ENCODE measurements around the gene HMGCL. TPM values are rescaled to one million over a fixed set of nuclear protein-coding genes. Genes with fewer than 3 reads are reported as not detected.
"Not testable (repeated sequence)": the region's sequence is repeated elsewhere in the genome, so short reads cannot be mapped to it uniquely, and the experiment has no call there.

HMGCL gene
- total RNA-seq, 2 experiments from 2014 or later: 23.4 to 24.1 TPM

GRCh38 chr1:23793018-23793781 is 32.0 kb downstream of the HMGCL start:
- POLR2A ChIA-PET: interaction anchor here (1.0 kb wide), 1 partner anchor 15 kb away, joined by 3 read pairs; the partner anchor contains the start of gene PITHD1

DNA sequence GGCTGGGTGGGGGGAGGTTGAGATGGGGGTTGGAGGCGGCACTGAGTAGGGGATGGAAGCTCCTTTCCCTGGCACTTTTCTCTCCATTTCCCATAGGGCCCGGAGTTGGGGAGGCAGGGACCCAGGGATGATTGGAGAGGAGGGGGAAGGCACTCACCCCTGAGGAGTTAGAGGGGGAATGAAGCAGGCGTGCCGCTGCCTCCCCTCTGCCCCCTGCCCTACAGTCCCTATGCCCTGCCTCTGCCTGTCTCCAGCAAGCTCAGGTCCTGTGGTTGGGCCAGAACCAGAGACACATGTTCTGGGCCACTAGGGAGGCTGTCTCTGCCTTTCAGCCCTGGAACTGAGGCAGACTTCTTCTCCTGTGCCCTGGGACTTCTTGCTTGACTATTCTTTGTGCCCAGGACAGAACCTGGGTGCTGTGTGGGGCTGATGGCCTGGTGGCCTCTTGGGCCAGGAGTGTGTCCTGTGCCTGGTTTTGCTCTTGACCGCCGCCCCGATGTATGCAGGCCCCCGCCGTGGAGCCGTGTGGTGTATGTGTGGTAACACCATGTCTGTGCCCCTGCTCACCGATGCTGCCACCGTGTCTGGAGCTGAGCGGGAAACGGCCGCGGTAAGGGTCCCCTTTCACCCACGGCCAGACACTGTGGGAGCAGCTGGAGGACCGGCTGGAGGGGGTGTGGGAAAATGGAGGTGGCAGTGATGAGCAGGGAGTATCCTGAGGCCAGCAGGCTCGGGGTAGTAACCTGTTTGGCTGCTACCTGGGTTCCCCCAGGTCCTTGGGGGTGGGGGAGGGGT is 32.9 kb downstream of the HMGCL start:
- ChIA-PET CTCF (interaction anchor here (0.8 to 2.1 kb wide), 4 partner anchors 8 to 16 kb away, joined by 3 to 9 read pairs (median 4); partner anchors contain the start of gene GALE), POLR2A (interaction anchor here (0.6 to 1.9 kb wide), 6 partner anchors 7 to 171 kb away, joined by 3 to 6 read pairs (median 4); partner anchors contain the start of gene PITHD1)

More at GRCh38 chr1:23793018-23793781, 32.0 kb downstream of the HMGCL start:
- CTCF ChIA-PET: interaction anchor here (0.8 to 1.7 kb wide), 3 partner anchors 14 to 111 kb away, joined by 3 to 5 read pairs (median 4); no protein-coding TSS in a partner anchor

GRCh38 chr1:23791516-23792047 is 33.6 kb downstream of the HMGCL start:
- CTCF ChIA-PET: interaction anchor here (0.6 to 2.1 kb wide), 5 partner anchors 9 to 47 kb away, joined by 3 to 9 read pairs (median 4); partner anchors contain the start of gene GALE
- POLR2A ChIA-PET: interaction anchor here (0.6 to 1.9 kb wide), 6 partner anchors 8 to 171 kb away, joined by 3 to 6 read pairs (median 4); partner anchors contain the start of gene PITHD1

DNA sequence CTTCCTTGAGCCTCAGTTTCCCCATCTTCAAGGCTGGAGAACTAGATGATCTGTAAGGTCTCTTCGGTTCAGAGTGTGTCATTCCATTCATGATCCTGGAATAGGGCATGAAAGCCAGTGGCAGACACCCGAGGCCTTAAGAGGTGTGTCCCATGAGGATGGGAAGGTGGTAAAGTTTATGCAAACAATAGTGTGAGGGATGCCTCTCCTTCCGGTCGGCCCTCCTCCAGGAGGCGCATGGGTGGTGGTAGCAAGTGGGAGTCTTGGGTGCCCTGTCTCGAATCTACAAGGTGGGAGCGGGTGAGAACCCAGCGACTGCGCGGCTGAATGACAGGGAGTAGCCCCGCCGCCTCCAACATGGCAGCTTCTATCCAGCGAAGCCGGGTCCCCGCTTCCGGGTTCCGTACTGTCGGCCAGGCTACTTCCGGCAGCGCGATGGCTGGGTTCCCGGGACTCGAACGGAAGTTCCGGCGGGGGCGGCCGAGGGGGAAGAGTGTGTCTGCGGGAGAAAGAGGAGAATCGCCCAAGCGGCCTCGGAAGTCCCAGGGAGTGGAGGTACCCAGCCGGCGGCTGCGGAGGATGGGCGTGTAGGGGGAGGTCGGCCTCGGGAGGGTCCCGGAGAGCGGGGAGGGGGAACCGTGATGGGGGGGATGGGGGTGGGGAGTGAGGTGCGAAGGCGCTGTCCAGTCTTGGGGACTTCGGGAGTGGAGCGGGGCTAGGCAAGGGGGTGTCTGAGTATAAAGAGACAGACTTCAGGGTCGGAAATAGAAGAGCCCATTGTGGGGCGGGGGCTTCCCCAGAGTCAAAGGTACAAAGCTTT is 34.3 kb downstream of the HMGCL start, which contains the start of gene LYPLA2:
LYPLA2 (plus strand) TSS at position 450 of the 820 bp plus-strand sequence. CDS start 1,538 bp downstream, outside the sequence.
- POLR2A ChIA-PET: interaction anchor here (0.6 to 1.9 kb wide), 4 partner anchors 9 to 13 kb away, joined by 3 to 5 read pairs (median 4); partner anchors contain the start of gene PITHD1
- CTCF ChIA-PET: interaction anchor here (0.6 to 2.1 kb wide), 5 partner anchors 10 to 46 kb away, joined by 3 to 9 read pairs (median 4); partner anchors contain the start of gene GALE

GRCh38 chr1:23788695-23789094 is 36.5 kb downstream of the HMGCL start:
- CTCF ChIA-PET: interaction anchor here (1.4 kb wide), 1 partner anchor 66 kb away, joined by 3 read pairs; no protein-coding TSS in a partner anchor
- POLR2A ChIA-PET: no interaction called here

GRCh38 chr1:23787701-23788100 is 37.5 kb downstream of the HMGCL start:
- ChIA-PET POLR2A (interaction anchor here (0.6 kb wide), 1 partner anchor 25 kb away, joined by 7 read pairs; no protein-coding TSS in a partner anchor), CTCF (interaction anchor here (1.1 kb wide), 1 partner anchor 11 kb away, joined by 3 read pairs; no protein-coding TSS in a partner anchor)

- POLR2A ChIA-PET: no interaction called here
These were observed 40.4 kb downstream of the HMGCL start for GRCh38 chr1:23784846-23785245.

DNA sequence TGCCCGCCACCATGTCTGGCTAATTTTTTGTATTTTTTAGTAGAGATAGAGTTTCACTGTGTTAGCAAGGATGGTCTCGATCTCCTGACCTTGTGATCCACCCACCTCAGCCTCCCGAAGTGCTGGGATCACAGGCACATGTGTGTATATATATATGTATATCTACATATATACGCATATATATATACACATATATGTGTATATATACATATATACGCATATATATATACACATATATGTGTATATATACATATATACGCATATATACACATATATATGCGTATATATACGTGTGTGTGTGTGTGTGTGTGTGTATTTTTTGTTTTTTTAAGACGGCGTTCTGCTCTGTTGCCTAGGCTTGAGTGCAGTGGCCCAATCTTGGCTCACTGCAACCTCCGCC is 42.1 kb downstream of the HMGCL start:
- CTCF ChIA-PET: interaction anchor here (0.6 kb wide), 1 partner anchor 208 kb away, joined by 3 read pairs; no protein-coding TSS in a partner anchor
- POLR2A ChIA-PET: not testable (repeated sequence)

More at GRCh38 chr1:23784846-23785245, 40.4 kb downstream of the HMGCL start:
- CTCF ChIA-PET: interaction anchor here (0.7 to 1.6 kb wide), 2 partner anchors 14 to 26 kb away, joined by 4 read pairs; no protein-coding TSS in a partner anchor

DNA sequence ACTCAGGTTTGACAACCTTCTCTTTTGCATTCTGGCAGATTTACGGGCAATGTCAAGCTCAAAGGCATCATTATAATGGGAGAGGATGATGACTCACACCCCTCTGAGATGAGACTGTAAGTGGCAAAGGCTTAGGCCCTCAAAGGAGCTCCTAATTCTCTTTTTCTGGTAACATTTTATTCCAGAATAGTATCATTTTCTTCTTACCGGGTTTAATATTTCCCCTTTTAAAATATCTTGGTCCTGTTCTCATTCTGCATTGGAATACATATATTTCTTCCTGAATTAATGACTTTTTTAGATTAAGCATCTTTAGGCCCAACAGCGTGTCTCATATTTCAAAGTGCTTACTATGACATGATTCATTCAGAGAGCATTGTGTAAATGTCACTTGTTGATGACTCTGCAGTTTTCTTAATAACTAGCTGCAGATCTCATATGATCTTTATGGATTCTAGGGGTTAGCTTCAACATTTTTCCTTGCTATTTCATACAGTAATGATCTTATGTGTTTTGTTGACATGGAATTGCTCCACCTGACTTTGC is 45.3 kb downstream of the HMGCL start:
- CTCF ChIA-PET: interaction anchor here (0.6 to 1.8 kb wide), 4 partner anchors 12 to 103 kb away, joined by 4 to 5 read pairs (median 4); no protein-coding TSS in a partner anchor
- POLR2A ChIA-PET: interaction anchor here (0.6 to 3.3 kb wide), 5 partner anchors 12 to 248 kb away, joined by 3 to 17 read pairs (median 5); partner anchors contain the start of genes GALE, HMGCL and LYPLA2

DNA sequence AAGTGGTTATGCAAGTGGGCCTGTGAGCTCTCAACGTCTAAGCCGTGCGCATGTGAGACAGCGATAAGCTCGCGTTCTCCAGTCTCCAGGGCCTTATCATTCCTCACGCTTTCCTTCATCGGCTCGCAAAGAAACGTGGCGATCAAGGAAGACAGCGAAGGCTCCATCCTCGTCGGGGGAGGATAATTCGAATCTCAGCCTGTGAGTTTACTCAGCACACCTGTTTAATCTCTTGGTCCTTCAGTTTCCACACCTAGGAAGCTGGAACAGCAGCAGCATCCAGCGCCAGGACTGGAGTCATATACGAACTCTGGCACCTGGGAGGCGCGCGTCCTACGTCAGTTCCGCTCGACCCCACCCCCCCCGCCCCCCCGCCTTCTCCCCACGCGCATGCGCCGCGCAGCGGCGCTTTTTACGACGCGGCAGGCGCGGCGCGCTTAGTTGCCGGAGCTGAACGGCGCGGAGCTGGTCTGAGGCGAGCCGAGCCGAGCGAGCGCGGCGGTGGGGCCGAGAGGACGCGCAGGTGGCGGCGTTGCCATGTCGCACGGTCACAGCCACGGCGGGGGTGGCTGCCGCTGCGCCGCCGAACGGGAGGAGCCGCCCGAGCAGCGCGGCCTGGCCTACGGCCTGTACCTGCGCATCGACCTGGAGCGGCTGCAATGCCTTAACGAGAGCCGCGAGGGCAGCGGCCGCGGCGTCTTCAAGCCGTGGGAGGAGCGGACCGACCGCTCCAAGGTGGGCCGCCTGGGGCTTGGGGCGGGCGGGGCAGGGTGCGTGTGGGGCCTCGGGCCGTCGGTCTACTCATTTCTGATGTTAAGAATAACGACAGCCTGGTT is 47.0 kb downstream of the HMGCL start, which contains the start of gene PITHD1:
PITHD1 (plus strand) TSS at position 440 of the 836 bp plus-strand sequence; CDS start at position 538, 98 bp downstream.
- POLR2A ChIA-PET: interaction anchor here (0.5 to 3.3 kb wide), 9 partner anchors 12 to 202 kb away, joined by 3 to 17 read pairs (median 4); partner anchors contain the start of genes ELOA, GALE, HMGCL and RPL11

GRCh38 chr1:23776217-23776616 is 49.0 kb downstream of the HMGCL start:
- POLR2A ChIA-PET: no interaction called here
- CTCF ChIA-PET: interaction anchor here (1.1 kb wide), 1 partner anchor 19 kb away, joined by 3 read pairs; no protein-coding TSS in a partner anchor

More for the DNA sequence above, 47.0 kb downstream of the HMGCL start, which contains the start of gene PITHD1:
- CTCF ChIA-PET: interaction anchor here (0.6 to 1.8 kb wide), 4 partner anchors 20 to 219 kb away, joined by 3 to 5 read pairs (median 4); partner anchors contain the start of genes GALE and ID3

DNA sequence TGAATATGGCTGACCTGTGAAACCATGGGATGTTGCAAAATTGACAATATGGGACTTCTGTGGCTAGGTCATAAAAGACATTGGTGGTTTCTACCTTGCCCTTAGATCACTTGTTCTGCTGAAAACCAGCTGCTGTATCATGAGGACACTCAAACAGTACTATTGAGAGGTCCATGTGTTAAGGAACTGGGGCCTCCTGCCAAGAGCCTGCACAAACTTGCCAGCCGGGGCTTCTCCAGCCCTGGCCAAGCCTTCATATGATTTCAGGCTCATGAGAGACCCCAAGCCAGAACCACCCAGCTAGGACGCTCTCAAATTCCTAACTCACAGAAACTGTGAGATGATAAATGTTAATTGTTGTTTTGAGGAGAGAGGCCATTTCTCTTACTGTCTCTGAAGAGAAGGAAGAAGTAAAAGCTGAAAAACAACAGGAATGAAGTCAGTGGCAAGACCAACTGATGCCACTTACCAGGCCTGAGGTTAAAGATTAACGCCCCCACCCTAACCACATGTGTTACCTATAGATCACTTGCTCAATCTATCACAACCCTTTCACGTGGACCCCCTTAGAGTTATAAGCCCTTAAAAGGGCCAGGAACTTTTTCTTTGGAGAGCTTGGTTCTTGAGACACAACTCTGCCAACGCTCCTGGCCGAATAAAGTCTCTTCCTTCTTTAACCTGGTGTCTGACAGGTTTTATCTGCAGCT is 50.9 kb downstream of the HMGCL start:
- CTCF ChIA-PET: interaction anchor here (1.0 to 2.3 kb wide), 3 partner anchors 8 to 143 kb away, joined by 3 to 7 read pairs (median 3); no protein-coding TSS in a partner anchor
- POLR2A ChIA-PET: no interaction called here

- ChIA-PET CTCF (interaction anchor here (0.9 kb wide), 1 partner anchor 29 kb away, joined by 3 read pairs; no protein-coding TSS in a partner anchor), POLR2A (no interaction called here)
These were observed 52.4 kb downstream of the HMGCL start for GRCh38 chr1:23772854-23773242.

GRCh38 chr1:23772049-23772853 is 53.0 kb downstream of the HMGCL start:
- CTCF ChIA-PET: interaction anchor here (0.6 to 2.5 kb wide), 18 partner anchors 10 to 386 kb away, joined by 3 to 8 read pairs (median 4); partner anchors contain the start of genes ELOA, HMGCL, LYPLA2 and RPL11
- POLR2A ChIA-PET: interaction anchor here (0.6 kb wide), 1 partner anchor 435 kb away, joined by 3 read pairs; no protein-coding TSS in a partner anchor
